NCI-H146 (cell line): ENCODE measurements around the gene BRD4.
"Not testable (repeated sequence)": the region's sequence is repeated elsewhere in the genome, so short reads cannot be mapped to it uniquely, and the experiment has no call there.

Source experiments
- DNase-seq: peaks from one replicate; lab custom pipeline; 2025; lab: John Stamatoyannopoulos, UW

The BRD4 gene

DNA sequence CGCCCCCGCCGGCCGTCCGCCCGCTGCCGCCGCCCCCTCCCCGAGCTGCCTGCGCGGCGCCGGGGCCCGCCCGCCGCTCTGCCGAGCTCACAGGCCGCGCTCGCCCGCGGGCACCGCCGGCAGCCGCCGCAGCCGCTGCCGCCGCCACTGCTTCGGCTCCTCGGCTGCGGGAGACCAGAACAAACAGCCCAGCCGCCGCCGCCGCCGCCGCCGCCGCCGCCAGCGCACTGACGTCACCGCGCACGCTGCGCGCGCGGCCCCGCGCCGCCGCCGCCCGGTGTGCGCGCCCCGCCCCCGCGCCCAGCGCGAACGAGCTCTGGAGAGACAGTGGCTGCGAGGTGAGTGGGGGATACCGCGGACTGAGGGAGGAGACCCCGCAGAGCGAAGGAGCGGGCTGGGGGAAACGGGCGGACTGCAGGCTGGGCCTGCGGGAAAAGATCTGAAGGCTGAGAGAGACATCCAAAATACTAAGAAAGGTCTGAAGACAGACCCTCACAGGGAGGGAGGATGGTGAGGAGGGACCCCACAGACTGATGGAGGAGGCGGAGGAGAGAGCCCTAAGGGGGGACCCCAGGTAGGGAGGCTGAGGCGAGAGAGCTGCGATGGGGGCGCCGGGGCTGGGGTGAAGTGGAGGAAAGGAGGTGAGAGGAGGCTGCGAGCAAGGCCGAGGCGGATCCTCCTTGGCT is at the start of gene BRD4:
Gene BRD4, minus strand, starts transcription at position 229 of the 686 bp plus-strand sequence. CDS start 59,440 bp downstream, outside the sequence.
- peak; percentile 63 for DNase-seq

DNA sequence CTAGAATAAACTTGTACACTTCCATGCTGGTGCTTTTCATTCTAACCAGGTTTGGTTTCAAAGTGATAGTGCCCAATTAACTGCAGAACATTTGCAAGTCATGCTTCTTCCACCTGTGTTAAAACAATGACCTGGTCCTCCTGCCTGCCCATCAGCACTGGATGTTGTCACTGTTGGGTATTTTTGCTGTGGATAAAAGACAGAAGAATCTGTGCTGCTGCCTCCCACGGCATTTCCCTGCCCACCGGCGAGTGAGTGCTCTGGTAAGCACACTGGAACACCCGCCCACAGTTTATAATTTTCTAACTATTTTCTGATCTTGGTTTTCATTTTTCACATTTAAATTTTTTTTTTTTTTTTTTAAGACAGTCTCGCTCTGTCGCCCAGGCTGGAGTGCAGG is 49.5 kb upstream of the BRD4 start:
- DNase-seq, result no peak

DNA sequence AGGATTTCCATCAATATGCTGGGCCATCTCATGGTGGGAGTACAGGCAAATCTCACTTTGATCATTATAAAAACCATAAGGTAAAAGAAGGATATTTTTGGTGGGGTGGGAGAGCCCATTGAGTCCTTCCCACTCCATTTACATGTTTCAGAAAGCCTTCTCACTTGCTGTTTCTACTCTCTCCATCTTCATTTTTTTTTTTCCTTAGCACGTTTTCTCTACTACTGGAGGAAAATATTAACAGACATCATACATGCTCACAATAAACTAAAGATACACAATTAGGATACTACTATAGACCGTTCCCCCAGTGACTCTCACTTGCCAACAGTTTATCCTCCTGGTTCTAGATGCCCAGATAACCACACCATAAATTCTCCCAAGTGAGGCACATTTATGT is 49.1 kb upstream of the BRD4 start:
- DNase-seq, result no peak

DNA sequence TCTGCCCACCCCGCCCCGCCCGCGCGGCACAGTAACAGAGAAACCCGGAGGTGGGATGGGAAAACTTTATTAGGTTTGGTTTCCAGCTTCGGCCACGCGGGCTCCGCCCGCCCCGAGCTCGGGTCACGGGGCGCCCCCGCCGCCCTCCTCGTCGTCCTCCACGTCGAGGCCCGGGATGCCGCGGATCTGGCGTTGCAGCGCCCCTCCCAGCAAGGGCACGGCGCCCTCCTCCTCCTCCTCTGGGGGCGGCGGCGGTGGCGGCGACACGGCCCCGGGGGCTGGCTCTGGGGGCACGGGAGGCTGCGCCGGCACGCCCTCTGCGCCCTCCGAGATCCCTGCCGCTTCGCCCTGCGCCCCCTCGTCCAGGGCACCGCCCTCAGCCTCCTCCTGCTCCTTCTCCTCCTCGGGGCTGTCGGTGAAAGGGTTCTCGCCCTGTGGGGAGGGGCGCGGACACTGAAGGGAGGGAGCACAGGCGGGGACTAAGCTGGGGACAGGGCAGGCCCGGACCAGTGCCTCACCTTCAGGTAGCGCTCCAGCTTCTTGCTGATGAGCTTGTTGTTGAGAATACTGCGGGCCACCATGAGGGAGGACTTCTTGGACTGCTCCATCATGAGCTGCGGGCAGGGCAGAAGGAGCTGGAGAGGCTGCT is 47.8 kb upstream of the BRD4 start:
- DNase-seq, result peak; percentile 84

DNA sequence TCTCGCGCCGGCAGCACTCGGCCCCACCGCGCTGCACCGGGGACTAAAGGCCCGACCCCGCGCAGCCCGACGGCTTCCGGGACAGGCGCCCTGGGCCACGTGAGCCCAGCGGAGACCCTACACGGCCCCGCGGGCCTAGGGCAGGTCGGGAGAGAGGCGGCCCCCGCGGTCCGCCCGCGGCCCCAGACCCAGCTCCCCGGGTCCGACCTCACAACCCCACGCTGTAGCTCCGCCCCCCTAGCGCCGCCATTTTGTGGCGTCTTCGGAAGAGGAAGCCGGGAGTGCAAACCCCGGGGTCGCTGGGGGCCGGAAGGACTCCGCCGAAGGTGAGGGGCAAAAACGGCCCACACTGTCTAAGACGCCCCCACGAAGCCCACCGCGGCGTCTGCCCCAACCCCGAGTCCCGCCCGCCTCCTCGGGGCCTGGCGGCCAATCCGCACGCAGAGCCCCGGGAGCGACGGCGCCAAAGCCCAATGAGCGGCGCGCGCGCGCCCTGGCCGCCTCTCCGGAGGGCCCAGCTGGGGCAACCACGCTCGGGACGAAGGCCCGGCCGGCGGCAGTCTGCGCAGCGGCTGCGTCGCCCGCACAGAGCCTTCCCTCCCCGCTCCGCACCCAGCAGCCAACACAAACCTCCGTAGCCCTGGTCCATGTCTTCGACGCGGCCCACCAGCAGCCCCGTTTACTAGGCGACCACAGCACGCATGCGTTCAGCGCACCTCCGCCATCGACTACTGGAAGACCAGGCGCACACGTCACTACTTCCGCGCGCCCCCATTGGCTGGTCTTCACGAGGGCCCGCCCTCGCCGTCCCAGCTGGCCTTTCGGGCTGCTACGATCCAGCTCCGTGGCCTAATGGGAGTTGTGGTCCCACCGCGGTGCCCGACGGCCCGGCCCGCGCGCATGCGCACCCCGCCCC is 47.0 kb upstream of the BRD4 start, which contains the start of gene AKAP8:
Gene AKAP8, minus strand, starts transcription at position 705 of the 916 bp plus-strand sequence. Its CDS starts 56 bp downstream, at position 649.
- peak; percentile 99 for DNase-seq

DNA sequence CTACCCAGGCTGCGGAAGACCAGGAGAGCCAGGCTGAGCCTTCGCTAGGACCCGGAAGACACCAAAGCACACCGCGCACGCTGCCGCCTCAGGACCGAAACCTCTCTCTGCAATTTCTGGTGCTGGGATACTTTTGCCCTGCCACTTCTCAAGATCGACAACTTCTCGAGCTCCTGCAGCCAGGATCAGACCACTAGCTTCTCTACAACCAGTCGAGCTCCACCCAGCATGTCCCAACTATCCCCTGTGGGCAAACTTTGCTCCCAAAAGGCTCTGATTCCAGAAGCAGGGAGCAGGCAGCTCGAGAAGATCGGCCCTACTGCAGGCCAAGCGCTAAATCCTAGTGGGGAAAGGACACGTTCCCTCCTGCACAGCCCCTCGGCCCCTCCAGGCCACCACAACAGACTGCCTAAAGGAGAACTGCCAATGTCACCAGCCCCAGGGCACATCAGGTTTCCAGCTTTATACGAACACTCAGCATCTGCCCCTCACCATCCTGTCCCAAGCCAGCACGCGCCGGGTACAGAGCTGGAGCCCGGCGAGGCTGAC is 46.3 kb upstream of the BRD4 start:
- peak; percentile 59 for DNase-seq

DNA sequence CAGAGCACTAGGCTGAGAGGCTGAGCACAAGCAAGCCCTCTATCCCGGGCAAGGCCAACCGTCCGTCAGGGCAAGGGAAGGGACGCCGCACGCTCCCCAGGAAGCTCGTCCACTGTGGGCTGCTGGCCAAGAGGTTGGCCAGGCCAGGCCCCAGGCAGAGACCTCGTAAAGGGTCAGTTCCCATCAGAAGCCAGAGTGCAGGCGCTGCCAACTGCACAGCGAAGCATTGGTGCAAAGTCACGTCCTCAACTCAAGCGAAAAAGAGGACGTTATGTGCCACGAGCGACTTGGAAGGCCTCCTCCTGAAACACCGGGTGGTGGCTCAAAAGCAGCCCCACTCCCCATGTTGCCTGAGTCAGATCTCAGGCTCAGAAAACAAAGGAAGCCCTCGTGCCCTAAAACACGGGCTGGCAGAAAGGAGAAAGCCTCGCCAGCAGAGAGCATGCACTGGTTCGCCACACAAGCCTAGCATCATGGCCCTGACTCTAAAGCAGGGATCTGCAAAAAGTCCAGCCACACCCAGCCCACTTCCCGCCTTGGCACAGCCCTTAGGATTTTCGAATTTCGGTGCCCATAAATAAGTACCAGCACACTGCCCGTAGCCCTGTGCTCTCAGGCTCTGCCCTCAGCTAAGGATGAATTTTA is 42.6 kb upstream of the BRD4 start:
- no peak for DNase-seq

DNA sequence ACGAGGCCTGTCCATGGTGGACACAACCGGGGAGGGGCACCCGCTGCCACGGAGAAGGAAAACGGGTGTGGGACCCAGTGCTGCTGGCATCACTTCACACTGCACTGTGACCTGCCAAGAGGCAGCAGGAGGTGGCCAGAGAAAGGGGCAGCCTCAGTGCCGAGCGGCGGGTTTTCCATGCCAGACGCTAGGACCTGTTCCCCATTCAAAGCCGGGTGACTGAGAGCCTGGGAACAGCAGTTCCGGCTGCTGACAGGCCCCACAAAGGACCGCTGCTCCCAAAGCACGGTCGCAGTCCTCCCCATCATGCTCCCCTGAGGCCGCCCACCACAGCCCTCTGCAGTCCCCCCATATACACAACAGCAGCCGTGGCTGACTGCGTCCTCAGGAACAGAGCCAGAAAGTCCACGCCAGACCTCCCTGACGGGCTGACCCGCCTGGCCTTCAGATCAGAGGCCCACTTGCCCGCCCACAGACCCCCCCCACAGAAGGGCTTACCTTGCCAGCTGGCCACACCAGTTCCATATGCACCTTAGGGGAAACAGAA is 41.8 kb upstream of the BRD4 start:
- no peak for DNase-seq

DNA sequence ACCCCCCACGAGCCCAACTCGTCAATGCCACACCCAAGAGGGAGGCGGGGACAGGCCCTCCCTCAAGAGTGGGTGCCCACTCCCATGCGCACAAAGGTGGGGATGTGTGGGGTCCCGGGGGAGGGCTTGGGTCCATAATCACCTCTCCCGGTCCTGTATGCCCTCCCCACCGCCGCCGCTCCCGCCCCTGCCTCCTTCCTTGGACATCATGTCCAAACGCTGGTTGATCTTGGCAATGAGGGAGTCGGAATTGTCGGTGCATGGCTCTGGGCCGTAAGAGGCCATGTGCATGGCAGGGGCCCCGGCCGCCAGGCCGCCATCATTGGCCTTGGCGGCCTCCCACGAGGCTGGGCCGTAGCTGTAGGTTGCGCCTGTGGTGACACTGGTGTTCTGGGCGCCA is 41.3 kb upstream of the BRD4 start:
- DNase-seq, result no peak

DNA sequence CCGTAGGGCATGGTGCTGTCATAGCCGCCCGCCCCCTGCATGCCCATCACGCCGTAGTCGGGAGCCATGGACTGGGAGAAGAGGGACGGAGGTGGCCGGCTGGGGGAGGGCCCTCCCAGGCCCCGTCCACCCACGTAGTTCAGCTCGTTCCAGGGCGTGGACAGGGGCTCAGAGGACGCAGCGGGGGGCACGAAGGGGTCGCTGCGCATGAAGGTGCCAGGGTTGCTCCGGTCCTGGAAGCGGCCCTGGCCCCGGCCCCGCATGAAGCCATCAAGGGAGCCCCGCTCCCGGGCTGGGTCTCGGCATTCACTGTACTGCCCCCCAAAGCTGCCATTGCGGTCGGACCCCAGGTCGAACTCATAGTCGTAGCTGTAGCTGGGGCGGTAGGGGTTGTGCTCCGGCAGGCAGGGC is 40.6 kb upstream of the BRD4 start:
- DNase-seq, result no peak

DNA sequence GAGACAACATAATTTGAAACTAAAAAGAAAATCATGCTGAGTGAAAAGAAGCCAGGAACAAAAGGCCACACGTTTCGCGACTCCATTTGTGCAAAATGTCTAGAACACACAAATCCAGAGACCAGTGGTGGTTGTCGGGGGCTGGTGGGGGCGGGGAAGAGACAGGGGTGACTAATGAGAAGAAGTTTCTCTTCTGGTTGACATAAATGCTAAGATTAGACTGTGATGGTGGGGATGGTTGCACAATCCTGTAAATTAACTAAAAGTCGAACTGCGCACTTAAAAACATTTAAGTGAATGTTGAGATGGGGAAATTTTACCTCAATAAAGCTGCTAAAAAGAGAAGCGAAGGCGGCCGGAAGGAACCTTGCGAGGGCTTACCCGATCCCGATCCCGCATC is 40.1 kb upstream of the BRD4 start:
- DNase-seq, result no peak

DNA sequence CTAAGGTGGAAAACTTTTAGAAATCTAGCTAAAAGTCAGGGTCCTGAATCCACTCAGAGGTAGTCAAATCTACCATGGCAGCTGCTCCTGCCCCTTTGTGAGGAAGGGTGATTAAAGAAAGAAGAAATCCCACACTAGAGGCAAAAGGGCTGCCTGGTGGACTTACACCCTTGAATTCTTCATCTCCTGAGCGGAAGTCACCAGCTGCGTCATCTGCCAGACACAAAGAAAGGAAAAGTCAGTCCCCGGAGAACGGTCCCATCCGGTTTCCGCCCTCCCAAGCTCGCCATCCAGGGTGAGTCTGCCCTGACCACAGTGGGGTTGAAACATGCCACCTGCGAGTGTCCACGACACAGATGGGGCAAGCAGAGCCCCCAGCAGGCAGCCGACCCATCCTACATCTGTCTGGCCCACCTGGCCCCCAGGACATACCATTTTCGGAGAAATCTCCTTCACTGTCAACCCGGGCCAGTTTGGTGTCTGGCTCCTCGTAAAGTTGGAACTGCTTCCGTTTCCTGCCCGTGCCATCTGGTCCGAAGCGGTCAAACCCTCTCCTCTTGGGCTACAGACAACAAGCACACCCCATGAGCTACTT is 39.5 kb upstream of the BRD4 start:
- no peak for DNase-seq

DNA sequence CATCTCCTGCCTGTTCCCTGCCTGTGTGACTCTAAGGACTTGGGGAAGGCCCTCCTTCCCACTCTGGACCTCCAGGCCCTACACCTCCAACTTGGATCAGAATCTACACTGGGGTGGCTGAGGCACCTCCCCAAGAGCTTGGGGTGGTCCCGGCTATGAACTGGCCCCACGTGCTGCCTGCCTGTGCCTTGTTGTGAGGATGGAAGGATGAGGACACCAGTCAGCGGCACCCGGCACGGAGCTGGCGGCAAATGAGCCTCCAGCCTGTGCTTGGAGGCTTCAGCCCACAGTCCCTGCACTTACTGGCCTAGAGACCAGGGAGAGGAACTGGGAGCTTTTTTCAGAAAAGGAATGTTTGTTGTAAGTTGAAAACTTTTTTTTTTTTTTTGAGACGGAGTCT is 38.8 kb upstream of the BRD4 start:
- no peak for DNase-seq

DNA sequence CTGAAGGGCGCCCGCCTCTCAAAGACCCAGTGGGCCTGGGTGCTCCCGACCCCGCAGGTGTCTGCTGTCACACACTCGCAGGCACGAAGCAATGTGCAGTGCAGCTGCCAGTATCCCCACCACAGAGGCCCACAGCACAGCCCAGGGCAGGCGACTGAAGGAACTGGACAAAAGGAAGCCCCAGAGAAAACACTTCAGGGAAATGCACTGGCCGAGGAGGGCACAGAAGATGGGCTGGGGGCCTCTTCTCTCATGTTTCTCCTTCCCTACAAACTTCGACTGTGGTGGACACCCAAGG is 37.2 kb upstream of the BRD4 start:
- no peak for DNase-seq

DNA sequence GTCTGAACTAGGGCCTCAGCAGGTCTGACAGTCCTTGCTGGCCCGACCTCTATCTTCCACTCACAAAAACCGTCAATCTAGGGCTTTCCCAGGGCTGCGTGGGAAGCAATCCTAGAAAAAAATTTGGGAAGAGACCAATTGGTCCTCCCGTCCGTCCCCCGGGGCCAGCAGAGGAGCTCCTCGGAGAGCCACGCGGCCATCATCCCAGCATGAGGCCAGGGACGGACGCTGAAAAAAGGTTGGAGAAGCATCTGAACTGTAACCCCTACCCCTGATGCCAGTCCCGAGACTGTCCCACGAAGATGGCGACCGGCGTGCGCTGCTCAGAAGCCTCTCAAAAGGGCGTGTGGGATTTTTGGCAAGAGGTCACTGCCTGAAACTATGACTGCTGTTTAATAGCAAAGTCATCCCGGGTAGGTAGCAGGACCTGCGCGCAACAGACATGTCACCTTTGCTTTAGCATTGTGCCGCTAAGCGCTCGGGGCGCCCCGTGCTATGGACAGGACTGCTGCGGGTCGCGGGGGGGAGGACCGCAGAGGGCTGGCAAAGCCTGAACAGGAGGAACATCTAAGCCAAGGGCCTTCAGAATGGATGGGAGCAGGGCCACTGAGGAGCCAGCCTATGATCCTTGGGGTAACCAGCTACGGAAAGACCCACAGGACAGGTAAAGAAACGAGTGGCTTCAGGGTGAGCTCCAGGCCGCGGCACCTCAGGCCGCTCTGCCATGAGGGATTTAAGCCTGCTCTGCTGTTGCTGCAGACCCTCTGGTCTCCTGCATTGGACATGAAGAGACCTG is 36.7 kb upstream of the BRD4 start:
- DNase-seq, result no peak

DNA sequence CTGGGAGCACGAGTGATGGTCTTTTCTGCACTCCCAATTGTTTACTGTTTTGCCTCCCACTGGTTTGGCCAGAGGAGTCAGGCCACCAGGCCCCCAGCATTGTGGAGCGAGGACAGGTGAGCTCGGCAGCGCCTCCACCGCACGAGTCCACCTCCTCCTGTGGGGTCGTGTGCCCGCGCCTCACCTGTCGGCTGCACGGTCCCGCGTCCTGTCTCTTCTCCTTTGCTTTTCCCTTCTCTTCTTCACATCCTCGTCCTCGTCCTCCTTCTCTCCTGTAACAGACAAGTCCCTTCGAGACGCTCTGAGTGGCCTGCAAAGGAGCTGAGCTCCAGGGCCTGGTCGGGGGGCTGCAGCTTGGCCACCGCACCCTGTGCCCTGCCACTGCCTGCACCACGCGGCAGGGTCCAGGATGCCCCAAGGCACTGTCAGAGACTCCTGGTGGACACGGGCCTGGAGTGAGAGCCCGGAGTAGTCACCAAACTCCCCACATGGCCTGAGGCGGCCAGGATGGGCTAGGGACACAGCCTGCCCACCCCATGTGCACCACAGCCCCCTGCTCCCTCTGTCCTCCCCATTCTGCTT is 35.8 kb upstream of the BRD4 start:
- DNase-seq, result no peak

DNA sequence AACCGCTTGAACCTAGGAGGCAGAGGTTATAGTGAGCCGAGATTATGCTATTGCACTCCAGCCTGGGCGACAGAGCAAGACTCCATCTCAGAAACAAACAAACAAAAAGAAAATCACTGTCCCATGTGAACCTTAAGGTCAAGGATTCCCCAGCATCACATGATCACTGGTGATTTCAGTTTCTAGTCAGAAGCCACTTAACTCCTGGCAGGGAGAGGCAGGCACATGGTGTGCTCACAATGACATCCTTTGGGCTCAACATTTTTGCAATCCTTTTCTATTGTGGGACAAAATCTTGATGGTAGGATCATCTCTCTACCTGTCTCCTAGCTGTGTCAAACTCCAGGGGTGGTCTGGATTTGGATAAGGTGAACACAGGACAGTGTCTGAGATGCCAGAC is 35.1 kb upstream of the BRD4 start:
- no peak for DNase-seq

DNA sequence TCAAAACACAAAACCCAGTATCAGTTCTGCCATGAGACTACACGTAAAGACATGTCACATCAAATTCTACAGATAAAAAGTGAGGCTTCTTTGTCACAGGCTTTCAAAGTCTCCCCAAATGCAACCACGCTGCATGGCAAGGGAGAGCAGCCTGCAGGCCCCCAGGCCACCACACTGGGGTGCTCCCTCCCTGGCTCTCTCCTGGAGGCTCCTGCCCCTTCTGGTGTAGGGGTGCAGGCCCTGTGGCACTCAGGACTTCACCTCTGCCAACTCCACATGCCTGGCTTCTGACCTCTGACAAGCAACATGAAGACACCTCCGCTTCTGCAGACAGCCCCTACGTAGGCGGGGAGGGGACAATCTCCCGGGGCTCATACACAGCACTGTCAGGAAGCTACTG is 32.9 kb upstream of the BRD4 start:
- no peak for DNase-seq

DNA sequence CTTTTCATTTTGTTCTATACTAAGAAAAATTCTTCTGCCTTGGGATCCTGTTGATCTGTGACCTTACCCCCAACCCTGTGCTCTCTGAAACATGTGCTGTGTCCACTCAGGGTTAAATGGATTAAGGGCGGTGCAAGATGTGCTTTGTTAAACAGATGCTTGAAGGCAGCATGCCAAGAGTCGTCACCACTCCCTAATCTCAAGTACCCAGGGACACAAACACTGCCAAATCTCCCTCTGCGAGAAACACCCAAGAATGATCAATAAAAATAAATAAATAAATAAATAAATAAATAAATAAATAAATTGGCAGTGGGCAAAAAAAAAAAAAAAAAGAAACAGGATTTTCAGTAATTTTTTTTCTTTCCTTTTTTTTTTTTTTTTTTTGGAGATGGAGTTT is 31.5 kb upstream of the BRD4 start:
- DNase-seq, result not testable (repeated sequence)

DNA sequence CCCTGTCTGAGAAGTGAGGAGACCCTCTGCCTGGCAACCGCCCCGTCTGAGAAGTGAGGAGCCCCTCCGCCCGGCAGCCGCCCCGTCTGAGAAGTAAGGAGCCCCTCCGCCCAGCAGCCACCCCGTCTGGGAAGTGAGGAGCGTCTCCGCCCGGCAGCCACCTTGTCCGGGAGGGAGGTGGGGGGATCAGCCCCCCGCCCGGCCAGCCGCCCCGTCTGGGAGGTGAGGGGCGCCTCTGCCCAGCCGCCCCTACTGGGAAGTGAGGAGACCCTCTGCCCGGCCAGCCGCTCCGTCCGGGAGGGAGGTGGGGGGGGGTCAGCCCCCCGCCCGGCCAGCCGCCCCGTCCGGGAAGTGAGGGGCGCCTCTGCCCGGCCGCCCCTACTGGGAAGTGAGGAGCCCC is 30.7 kb upstream of the BRD4 start:
- not testable (repeated sequence) for DNase-seq
